Measurements from ENCODE around the gene MBNL2.

Gene MBNL2

DNA sequence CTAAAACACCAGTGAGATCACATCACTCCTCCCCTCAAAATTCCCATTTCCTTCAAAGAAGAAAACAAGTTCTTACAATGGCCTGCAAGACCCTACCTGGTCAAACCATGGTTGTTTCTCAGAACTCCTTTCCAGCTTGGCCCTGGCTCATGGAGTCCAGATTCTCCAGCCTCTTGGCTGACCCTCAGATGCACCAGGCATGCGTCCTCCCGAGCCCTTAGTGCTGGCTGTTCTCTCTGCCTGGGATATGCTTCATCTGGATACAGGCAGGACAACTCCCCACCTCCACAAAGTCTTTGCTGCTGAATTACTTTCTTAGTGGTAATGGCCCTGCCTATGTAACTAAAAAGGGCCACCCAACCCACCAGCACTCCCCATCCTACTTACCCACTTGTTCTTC, 94.3 kb downstream of the MBNL2 start:
- in situ Hi-C loops (cut with MboI; ENCODE audit: low pct_unique_long_range_greater_than_20kb, low sequenced_read_pairs, unreplicated experiment), result no loop called here
- DNase-seq (ENCODE audit: low spot score), result no peak
- no peak for TF ChIP-seq CTCF (IDR thresholded peaks at IDR 0.05; ENCODE audit: extremely low read depth, insufficient read depth, missing control alignments)

- DNase-seq (ENCODE audit: low spot score), result no peak
- no peak for TF ChIP-seq CTCF (IDR thresholded peaks at IDR 0.05; ENCODE audit: extremely low read depth, insufficient read depth, missing control alignments)
- in situ Hi-C loops (cut with MboI; ENCODE audit: low pct_unique_long_range_greater_than_20kb, low sequenced_read_pairs, unreplicated experiment), result no loop called here
These were observed 95.8 kb downstream of the MBNL2 start for GRCh38 chr13:97317933-97318332.

DNA sequence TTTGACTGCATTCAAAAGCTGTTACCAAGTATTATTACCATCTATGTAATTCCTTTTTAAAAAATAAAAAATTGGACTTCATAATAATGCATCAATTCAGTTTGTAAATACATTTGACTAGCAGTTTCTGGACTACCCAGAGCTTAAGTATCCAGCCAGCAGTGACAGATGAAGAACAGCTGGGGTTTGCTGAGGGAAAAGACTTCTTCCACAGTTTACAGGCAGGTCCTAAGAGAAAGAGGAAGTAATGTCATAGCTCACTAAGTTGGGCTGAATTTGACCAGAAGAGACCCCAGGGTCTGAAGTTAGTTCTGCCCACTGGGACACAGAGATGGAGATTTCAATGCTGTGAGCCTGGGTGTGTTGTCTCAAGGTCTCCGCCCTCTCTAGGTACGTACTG, 96.4 kb downstream of the MBNL2 start:
- no peak for TF ChIP-seq CTCF (IDR thresholded peaks at IDR 0.05; ENCODE audit: extremely low read depth, insufficient read depth, missing control alignments)
- in situ Hi-C loops (cut with MboI; ENCODE audit: low pct_unique_long_range_greater_than_20kb, low sequenced_read_pairs, unreplicated experiment), result no loop called here
- DNase-seq (ENCODE audit: low spot score), result no peak

DNA sequence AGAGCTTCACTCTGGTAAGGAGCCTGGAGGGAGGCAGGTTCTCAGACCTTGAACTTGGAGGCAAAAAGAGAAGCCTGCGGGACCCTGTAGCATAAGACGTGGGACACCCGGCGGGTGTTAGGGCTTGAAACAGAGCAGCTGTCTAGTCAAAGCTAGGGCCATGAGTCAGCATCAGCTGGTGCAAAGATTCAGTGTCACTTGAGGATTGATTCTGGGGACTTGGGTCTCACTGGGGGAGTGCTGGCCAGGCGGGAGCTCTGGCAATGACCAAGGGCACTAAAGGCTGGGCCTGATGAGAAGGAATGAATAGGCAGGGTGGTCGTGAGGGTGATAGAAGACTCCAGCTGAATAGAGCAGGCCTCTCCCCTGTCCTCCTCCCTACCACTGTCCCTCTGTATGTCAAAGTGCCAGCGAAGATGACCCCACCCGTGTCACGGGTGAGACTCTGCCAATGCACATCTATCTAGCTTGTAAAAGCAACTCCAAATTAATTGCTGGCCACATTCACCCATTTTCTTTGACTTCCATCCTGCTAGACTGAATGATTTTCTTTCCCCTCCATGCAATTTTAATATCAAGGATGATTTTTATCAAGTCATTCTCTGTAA, 97.1 kb downstream of the MBNL2 start:
- in situ Hi-C loops (cut with MboI; ENCODE audit: low pct_unique_long_range_greater_than_20kb, low sequenced_read_pairs, unreplicated experiment), result no loop called here
- no peak for DNase-seq (ENCODE audit: low spot score)
- TF ChIP-seq CTCF (IDR thresholded peaks at IDR 0.05; ENCODE audit: extremely low read depth, insufficient read depth, missing control alignments), result no peak

GRCh38 chr13:97321101-97321500, 99.0 kb downstream of the MBNL2 start:
- no peak for TF ChIP-seq CTCF (IDR thresholded peaks at IDR 0.05; ENCODE audit: extremely low read depth, insufficient read depth, missing control alignments)
- no peak for DNase-seq (ENCODE audit: low spot score)
- in situ Hi-C loops (cut with MboI; ENCODE audit: low pct_unique_long_range_greater_than_20kb, low sequenced_read_pairs, unreplicated experiment), result no loop called here

GRCh38 chr13:97321616-97322321, 99.6 kb downstream of the MBNL2 start:
- in situ Hi-C loops (cut with MboI; ENCODE audit: low pct_unique_long_range_greater_than_20kb, low sequenced_read_pairs, unreplicated experiment), result no loop called here
- DNase-seq (ENCODE audit: low spot score), result no peak
- TF ChIP-seq CTCF (IDR thresholded peaks at IDR 0.05; ENCODE audit: extremely low read depth, insufficient read depth, missing control alignments), result no peak
